Osteoblast (primary cell): Measurements from ENCODE around the gene PPP1R14B. TPM values are rescaled to one million over a fixed set of nuclear protein-coding genes. Genes with fewer than 3 reads are reported as not detected.

ENCODE experiments used
- DNase-seq: peaks from one replicate; pipeline ENCODE4 v3.0.0; 2011; ENCODE audit warnings: low spot score, mixed read lengths; ENCODE audit not compliant: insufficient read length; ENCODE audit errors: missing footprints
- H2AFZ ChIP-seq: 2 replicates; pipeline ENCODE4 v1.6.0; 2011; ENCODE audit warnings: mild to moderate bottlenecking, low read length
- H3K27ac ChIP-seq: 2 replicates; pipeline ENCODE4 v1.5.1; 2011; ENCODE audit warnings: mild to moderate bottlenecking, low read depth, low read length, moderate library complexity
- H3K27me3 ChIP-seq: 2 replicates; pipeline ENCODE4 v1.6.0; 2012; ENCODE audit warnings: mild to moderate bottlenecking, control low read depth, inconsistent platforms, low read length, moderate library complexity; ENCODE audit not compliant: insufficient read depth
- H3K36me3 ChIP-seq: 2 replicates; pipeline ENCODE4 v1.5.1; 2011; ENCODE audit warnings: mild to moderate bottlenecking, low read length, control low read depth, moderate library complexity; ENCODE audit not compliant: insufficient read depth
- H3K4me1 ChIP-seq: 2 replicates; pipeline ENCODE4 v1.5.1; 2011; ENCODE audit warnings: mild to moderate bottlenecking, low read length, control low read depth, moderate library complexity; ENCODE audit not compliant: insufficient read depth
- H3K4me2 ChIP-seq: 2 replicates; pipeline ENCODE4 v1.6.0; 2011; ENCODE audit warnings: mild to moderate bottlenecking, low read length; ENCODE audit not compliant: insufficient read depth
- H3K4me3 ChIP-seq: fragments of 200-600 bp; sonication (generic); 3 replicates; pipeline ENCODE4 v1.5.1; 2012; ENCODE audit warnings: mild to moderate bottlenecking, low read length, inconsistent platforms; ENCODE audit not compliant: insufficient read depth
- H3K79me2 ChIP-seq: 2 replicates; pipeline ENCODE4 v1.6.0; 2012; ENCODE audit warnings: mild to moderate bottlenecking, low read length, control low read depth, inconsistent platforms; ENCODE audit not compliant: insufficient read depth
- H3K9me3 ChIP-seq: 2 replicates; pipeline ENCODE4 v1.5.1; 2011; ENCODE audit warnings: low read depth, low read length, control low read depth
- H4K20me1 ChIP-seq: 2 replicates; pipeline ENCODE4 v1.6.0; 2012; ENCODE audit warnings: mild to moderate bottlenecking, low read length, control low read depth; ENCODE audit not compliant: insufficient read depth
- total RNA-seq: library from RNA; depleted of rRNA; stranded (reverse); fragments of >200 nt; gene quantifications from 2 replicates; pipeline ENCODE4 v1.2.3, GENCODE V29; 2012
- TF ChIP-seq, protein P1 (sequence below): IDR thresholded peaks from 2 replicates; pipeline ENCODE4 v1.5.1; 2011; ENCODE audit warnings: mild to moderate bottlenecking, low read depth, low read length, moderate library complexity; ENCODE audit errors: extremely low read depth

Gene PPP1R14B
- total RNA-seq, 1 donor, result 136 TPM

DNA sequence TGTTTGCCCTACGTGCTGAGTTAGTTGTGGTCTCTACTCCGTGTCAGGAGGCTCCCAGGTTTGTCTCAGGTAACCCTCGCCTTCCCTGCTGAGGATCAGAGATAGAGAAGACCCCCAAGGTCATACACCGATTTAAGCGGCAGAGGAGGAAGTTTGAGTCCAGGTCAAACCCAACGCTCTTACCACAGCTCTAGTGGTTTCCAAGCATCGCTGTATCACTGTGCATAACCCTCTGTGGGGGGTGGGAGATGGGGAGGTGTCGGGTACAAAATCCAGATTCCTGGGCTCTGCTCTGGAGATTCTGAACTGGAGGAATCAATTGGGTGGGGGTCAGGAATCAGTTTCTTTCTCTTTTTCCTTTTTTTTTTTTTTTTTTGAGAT is 15.8 kb downstream of the PPP1R14B start:
- peak overlapping the region; percentile 88 for H2AFZ ChIP-seq
- peak overlapping the region; percentile 63 for H3K27ac ChIP-seq
- TF ChIP-seq, protein P1, sequence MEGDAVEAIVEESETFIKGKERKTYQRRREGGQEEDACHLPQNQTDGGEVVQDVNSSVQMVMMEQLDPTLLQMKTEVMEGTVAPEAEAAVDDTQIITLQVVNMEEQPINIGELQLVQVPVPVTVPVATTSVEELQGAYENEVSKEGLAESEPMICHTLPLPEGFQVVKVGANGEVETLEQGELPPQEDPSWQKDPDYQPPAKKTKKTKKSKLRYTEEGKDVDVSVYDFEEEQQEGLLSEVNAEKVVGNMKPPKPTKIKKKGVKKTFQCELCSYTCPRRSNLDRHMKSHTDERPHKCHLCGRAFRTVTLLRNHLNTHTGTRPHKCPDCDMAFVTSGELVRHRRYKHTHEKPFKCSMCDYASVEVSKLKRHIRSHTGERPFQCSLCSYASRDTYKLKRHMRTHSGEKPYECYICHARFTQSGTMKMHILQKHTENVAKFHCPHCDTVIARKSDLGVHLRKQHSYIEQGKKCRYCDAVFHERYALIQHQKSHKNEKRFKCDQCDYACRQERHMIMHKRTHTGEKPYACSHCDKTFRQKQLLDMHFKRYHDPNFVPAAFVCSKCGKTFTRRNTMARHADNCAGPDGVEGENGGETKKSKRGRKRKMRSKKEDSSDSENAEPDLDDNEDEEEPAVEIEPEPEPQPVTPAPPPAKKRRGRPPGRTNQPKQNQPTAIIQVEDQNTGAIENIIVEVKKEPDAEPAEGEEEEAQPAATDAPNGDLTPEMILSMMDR, result no peak
- peak overlapping the region; percentile 93 for H3K4me3 ChIP-seq
- H3K4me1 ChIP-seq, result peaks cover 32% of the 10 kb centered on the region
- no peaks in the 10 kb centered on the region for H3K36me3 ChIP-seq
- H3K9me3 ChIP-seq, result no peaks in the 10 kb centered on the region
- peaks cover 7% of the 10 kb centered on the region for H4K20me1 ChIP-seq
- DNase-seq, result no peak
- H3K4me2 ChIP-seq, result peak overlapping the region; percentile 95
- no peaks in the 10 kb centered on the region for H3K27me3 ChIP-seq
- peaks cover 27% of the 10 kb centered on the region for H3K79me2 ChIP-seq

DNA sequence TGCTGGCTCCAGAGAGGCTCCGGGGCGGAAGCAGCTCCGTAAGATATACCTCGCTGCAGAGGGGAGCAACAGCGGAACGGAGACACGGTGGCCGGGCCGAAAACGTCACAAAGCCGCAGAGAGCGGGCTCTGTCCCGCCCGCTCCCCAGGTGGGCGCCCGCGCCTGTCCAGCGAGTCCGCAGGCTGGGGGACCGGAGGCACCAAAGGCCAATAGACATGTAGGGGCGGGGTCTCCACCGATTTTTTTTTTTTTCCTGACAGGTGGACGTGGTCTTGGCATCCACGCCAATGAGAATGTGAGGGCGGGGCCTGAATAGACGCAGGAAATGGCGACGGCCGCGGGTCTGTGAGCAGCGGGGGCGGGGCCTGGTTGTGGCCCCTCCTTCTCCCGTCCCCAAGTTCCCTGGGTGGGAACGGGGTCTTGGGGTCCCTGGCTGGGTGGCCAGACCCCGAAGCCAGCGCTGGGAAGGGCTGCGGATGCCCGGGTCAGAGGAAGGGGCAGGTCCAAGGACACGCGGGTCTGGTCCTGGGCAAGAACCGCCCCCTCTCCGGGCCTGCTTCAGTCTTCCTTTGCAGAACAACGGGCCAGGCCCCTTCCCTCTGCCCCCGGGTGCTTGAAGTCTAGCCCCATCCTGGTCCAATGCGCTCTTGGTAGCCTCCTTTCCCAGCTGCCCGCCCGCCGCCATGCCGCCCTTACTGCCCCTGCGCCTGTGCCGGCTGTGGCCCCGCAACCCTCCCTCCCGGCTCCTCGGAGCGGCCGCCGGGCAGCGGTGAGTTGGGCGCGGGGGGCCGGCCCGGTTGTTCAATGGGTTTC is 16.4 kb downstream of the PPP1R14B start, which contains the start of gene DNAJC4:
Gene DNAJC4, plus strand, starts transcription at position 378 of the 814 bp plus-strand sequence. Its CDS starts 307 bp downstream, at position 685.
- Histone ChIP-seq H3K27me3 (no peaks in the 10 kb centered on the region), H4K20me1 (peaks cover under 1% of the 10 kb centered on the region), H3K4me1 (peaks cover 30% of the 10 kb centered on the region)

DNA sequence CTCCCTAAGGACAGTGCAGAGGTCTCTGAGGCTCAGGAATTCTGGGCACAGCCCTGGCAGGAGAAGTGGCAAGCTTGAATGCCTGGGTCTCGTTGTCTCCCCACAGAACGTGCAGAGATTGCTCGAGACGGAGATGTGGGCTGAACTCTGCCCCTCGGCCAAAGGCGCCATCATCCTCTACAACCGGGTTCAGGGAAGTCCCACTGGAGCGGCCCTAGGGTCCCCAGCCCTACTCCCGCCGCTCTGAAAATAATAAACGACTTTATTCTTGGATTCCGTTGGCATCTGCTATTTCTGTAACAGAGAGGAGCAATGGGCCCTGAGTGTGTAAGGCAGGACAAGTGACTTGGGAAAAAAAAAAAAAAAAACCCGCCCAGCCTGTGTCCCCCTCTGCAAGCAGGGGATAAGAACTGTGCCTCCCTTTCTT is 17.0 kb downstream of the PPP1R14B start:
- Histone ChIP-seq H4K20me1 (peaks cover 5% of the 10 kb centered on the region), H3K4me2 (peak overlapping the region; percentile 95), H3K9me3 (no peaks in the 10 kb centered on the region), H2AFZ (peak overlapping the region; percentile 15), H3K79me2 (peaks cover 30% of the 10 kb centered on the region), H3K27ac (peak overlapping the region; percentile 5), H3K27me3 (no peaks in the 10 kb centered on the region), H3K36me3 (no peaks in the 10 kb centered on the region), H3K4me1 (peaks cover 31% of the 10 kb centered on the region), H3K4me3 (peak overlapping the region; percentile 93)
- TF ChIP-seq, protein P1, result no peak
- DNase-seq, result no peak

More for the DNA sequence above, 16.4 kb downstream of the PPP1R14B start, which contains the start of gene DNAJC4:
- Histone ChIP-seq H3K9me3 (no peaks in the 10 kb centered on the region), H2AFZ (peak within 1 kb of the TSS; percentile 88), H3K4me2 (peak within 1 kb of the TSS; percentile 95), H3K36me3 (no peaks in the 10 kb centered on the region), H3K79me2 (peaks cover 29% of the 10 kb centered on the region), H3K27ac (peak within 1 kb of the TSS; percentile 63), H3K4me3 (peak within 1 kb of the TSS; percentile 93)
- DNase-seq, result peak; percentile 99
- TF ChIP-seq, protein P1, result no peak

DNA sequence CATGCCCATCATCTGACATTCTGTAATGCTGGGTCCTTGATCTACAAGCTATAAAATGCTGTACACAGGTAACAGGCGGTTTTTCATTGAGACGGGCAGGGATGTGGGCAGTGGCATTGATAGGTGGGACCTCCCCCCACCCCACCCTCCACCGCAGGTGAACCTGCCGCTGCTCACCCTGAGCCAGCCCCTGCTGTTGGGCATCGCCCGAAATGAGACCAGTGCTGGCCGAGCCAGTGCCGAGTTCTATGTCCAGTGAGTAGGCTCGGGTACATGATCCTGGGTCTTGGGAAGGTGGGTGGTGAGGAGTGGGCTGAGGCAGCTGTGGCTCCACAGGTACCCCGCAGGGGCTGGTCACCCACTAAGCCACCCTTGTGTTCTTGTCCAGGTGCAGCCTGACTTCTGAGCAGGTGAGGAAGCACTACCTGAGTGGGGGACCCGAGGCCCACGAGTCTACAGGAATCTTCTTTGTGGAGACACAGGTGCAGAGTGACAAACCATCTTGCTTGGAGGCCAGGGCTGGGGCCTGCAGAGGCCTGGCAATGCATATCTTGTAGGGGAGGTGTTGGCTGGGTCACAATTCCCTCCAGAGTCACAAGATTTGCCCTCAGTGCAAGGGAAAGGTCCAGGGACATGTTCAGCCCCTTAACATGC is 17.5 kb downstream of the PPP1R14B start:
- DNase-seq, result no peak
- H3K4me1 ChIP-seq, result peaks cover 31% of the 10 kb centered on the region
- TF ChIP-seq, protein P1, result no peak
- H3K36me3 ChIP-seq, result no peaks in the 10 kb centered on the region
- H3K9me3 ChIP-seq, result no peaks in the 10 kb centered on the region
- no peaks in the 10 kb centered on the region for H3K27me3 ChIP-seq
- no peak overlapping the region for H3K4me3 ChIP-seq
- peaks cover 32% of the 10 kb centered on the region for H3K79me2 ChIP-seq
- no peak overlapping the region for H3K27ac ChIP-seq
- peak overlapping the region; percentile 95 for H3K4me2 ChIP-seq
- peaks cover 5% of the 10 kb centered on the region for H4K20me1 ChIP-seq
- no peak overlapping the region for H2AFZ ChIP-seq
